Left hindlimb (tissue), 1 donor: ENCODE data around the gene THRA.

ENCODE experiments used
- DNase-seq: peaks from one replicate; pipeline ENCODE4 v3.0.0-alpha.2; 2018

The THRA gene

GRCh38 chr17:40065769-40066510, 3.2 kb downstream of the THRA start:
- no peak for DNase-seq

- no peak for DNase-seq
Measured at GRCh38 chr17:40067710-40068109, 4.9 kb downstream of the THRA start.

DNA sequence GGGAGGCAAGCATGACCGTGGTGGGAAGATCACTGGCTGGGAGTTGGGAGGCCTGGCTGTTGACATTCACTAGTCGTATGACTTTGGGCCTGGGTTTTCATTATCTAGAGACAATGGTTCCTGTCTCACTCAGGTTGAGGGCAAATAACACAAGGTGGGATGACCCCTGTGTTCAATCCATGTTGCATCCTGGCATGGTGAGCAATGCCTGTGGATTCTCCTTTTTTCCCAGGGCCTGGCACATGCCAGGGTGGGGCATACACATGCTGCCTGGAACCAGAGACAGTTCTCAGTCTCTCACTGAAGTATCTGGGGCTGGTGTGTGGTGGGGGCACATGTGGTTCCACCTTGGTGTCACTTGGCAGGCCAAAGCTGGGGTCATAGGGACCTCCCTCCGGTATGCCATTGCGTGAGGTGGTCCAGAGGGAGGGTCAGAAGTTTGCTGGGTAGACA, 5.4 kb downstream of the THRA start:
- DNase-seq = no peak

GRCh38 chr17:40068584-40068916, 5.8 kb downstream of the THRA start:
- DNase-seq = no peak

- DNase-seq = peak; percentile 94
Measured at GRCh38 chr17:40068917-40069750, 6.4 kb downstream of the THRA start.

DNA sequence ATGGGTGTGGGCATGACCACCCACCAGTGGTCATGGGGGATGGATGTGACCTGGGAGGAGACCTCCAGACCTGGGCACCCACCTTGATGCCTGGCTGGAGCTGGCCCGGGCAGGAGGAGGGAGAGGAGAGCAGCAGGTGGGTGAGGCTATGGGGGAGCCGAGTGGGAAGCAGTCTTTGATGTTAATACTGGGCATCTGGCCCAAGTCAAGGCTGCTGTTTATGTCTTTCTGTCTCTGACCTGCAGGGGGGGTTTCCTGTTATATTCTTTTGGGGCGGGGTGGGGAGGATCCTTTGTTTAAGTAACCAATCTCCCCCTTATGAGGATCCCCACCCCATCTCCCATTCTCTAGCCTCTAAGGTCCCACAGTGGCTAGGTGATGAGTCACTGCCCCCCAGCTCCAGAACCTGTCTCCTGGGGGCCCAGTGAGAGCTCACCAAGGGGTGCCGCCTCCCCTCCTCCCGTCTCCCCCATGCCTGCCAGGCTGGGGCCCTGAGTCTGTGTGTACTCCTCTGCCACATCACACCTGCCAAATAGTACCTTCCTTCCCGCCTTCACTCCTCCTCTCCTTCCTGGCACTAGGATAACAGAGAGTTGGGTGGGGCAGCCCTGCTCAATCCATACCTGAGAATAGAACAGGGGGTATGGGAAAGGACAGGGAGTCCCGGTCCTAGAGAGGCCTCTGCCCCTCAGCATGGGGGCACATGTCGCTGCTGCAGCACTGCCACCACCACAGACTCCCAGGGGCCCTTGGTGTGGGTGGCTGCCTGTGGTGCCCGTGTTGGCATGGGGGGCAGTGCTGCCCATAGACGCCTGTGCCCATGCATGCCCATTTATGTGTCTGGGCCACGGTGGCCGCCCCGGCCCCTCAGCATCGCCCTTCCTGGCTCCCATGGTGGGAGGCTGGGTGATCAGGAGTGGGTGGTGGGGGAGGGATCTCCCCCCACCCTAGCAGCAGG, 7.3 kb downstream of the THRA start:
- no peak for DNase-seq

GRCh38 chr17:40070709-40071312, 8.0 kb downstream of the THRA start:
- DNase-seq = no peak

DNA sequence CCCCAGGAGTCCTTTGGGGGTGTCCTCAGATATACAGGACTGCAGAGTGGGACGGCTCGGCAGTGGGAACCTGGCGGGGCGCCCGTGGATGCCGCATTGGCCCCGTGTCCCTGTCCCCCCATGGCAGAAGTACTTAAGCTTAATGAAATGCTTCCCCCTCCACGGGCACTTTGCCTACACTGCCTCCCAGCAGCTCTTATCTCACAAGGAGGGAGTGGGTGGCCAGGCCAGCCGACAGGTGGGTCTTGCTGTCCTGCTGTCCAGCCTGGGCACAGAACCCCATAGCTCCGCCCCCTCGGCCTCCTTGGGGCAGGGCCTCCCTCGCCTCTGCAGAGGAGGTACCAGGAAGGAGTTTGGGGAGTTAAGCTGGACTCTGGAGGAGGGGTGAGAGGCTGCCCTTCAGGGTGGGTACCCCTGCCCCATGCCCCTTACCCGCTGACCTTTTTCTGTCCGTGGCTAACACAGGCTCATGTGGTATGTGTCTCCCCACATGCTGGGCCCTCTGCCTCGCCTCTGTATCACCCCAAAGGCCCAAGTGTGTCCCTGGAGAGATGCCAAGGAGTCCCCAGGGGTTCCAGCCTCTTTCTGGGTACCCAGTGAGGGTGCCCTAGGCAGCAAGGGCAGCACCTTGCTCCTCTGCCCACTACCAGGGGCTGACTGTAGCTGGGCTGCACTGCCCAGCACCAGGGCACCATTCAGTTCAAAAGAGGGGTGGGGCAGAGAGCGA, 8.7 kb downstream of the THRA start:
- DNase-seq = no peak

DNA sequence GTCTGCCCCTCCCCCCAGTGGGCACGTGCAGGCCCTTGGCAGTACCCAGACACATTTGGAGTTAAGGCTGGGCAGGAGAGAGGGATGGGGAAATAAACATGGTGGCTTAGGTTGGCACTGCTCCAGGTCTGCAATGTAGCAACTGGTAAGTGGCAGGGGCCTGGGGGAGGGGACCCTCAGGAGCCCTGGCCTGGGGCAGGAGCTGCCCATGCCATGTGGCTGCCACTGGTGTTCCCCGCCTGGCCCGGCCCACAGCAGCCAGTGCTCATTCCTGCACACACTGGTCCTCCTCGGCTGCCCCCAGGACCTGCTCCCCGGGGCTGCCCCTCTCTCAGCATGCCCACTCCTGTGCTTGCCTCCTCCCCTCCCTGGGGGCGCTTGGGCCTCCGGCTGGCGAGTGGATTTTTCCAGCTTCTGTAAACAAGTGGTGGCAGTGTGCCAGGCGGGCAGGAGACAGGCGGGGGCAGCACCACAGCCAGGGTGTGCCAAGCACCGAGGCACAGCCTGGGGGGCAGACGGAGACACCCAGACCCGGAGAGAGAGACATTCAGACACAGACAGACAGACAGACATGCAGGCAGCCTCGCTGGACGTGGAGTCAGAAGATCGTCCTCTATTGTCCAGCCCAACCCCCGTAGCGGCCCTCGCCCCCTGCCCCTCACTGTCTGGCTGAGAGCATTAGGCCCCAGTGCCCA, 9.4 kb downstream of the THRA start:
- peak; percentile 77 for DNase-seq

DNA sequence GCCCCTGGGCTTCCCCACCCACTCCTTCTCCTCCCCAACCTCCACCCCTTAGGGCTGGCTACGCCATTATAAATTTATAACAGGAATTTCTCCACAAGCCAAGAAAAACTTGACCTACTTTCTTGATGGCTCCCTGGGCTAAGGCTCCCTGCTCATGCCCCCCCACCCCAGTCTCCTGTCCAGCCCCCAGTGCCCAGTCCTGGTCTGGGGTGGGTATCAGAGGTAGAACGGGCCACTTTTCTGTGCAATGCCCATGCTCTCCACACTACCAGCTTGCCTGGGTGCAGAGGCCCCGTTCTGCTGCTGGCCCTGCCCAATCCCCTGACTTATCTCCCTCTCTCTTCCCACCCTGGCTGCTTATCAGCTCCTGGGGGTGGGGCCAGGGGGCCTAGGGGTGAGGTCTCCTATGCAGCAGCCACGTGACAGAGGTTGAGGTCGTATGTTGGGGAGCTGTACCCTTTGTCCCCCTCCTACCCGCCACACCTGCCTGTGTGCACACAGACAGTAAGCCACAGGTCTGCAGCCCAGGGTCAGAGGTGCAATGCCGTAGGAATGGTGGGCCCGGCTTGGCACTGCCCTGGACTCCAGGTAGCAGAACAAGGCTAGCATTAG, 10.1 kb downstream of the THRA start:
- peak; percentile 37 for DNase-seq

- peak; percentile 22 for DNase-seq
Measured at GRCh38 chr17:40073454-40074174, 10.8 kb downstream of the THRA start.

GRCh38 chr17:40074175-40074512, 11.4 kb downstream of the THRA start:
- peak; percentile 20 for DNase-seq

GRCh38 chr17:40074871-40075200, 12.1 kb downstream of the THRA start:
- DNase-seq = no peak

DNA sequence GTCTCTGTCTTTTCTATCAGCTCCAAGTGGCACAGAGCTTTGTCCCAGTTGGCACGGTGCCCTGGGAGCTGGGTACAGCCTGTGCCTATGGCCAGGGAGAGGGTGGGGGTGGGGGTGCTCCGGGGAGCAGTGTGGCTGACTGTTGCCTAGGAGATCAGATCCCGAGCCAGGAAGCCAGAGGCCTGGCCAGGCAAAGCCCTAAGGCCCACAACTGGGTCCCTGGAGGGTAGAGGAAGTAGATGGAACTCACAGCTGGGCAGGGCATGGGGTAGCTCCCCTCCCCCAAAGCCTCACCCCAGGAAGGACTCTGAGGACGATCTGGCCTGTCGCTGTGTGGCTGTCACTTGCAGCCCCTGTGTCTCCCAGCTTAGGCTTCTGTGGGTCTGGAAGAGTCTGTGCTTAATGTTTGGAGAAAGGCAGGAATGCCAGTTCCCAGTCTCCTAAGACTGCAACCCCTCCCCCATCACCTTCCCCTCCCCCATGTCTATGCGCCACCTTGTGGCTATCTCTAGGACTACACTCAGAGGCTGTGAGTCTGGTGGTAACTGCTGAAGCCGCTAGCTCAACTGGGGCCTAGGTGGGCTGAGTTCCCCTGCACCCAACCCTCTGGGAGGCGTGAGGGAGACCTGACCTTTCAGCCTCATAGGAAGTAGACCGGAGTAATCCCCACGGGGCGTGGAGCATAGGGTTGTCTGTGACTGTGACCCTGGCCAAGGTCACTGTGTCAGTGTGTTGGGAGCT, 12.6 kb downstream of the THRA start:
- peak; percentile 65 for DNase-seq

- no peak for DNase-seq
Measured at GRCh38 chr17:40075942-40076498, 13.3 kb downstream of the THRA start.

GRCh38 chr17:40076591-40076990, 13.8 kb downstream of the THRA start:
- no peak for DNase-seq

DNA sequence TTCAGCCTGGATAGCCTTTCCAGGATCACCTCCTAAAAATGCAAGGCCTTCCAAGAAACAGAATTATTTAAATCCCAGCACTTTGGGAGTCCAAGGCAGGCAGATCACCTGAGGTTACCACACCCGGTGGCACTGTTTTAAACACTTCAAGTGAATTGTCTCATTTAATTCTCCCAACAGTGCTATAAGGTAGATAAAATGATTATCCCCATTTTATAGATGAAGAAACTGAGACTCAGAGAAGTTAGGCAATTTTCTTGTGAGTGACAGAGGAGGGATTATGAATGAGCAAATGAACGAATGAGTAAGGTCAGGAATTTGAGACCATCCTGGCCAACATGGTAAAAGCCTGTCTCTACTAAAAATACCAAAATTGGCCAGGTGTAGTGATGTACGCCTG, 16.8 kb downstream of the THRA start:
- no peak for DNase-seq

DNA sequence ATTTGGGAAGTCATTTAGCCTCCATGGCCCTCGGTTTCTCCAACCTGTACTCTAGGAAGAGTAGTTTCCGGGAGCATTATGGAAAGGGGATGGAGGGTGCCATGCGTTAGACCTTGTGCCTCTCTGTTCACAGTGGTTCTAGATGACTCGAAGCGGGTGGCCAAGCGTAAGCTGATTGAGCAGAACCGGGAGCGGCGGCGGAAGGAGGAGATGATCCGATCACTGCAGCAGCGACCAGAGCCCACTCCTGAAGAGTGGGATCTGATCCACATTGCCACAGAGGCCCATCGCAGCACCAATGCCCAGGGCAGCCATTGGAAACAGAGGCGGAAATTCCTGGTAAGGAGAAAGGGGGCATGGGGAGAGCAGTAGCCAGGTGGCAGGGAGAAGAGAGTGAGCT, 21.7 kb downstream of the THRA start:
- no peak for DNase-seq
